Left renal cortex interstitium (tissue), 4 donors: ENCODE results near the gene UROC1. TPM values are rescaled to one million over a fixed set of nuclear protein-coding genes. Genes with fewer than 3 reads are reported as not detected.

Experiments used
- DNase-seq, 4 donors: peaks; one replicate each; pipeline ENCODE4 v3.0.0-alpha.2; 2013; ENCODE audit warnings: low read depth in 4 of 4, low spot score in 2 of 4, missing footprints in 1 of 4
- polyA plus RNA-seq, 4 donors: library from polyadenylated mRNA; unstranded; fragments of 120-200 nt; gene quantifications; one replicate each; pipeline ENCODE4 v1.2.1, GENCODE V29; 2013; ENCODE audit not compliant: insufficient read length in 4 of 4

UROC1 gene
- polyA plus RNA-seq, 4 donors = 0.13 to 0.27 (median 0.15) TPM

DNA sequence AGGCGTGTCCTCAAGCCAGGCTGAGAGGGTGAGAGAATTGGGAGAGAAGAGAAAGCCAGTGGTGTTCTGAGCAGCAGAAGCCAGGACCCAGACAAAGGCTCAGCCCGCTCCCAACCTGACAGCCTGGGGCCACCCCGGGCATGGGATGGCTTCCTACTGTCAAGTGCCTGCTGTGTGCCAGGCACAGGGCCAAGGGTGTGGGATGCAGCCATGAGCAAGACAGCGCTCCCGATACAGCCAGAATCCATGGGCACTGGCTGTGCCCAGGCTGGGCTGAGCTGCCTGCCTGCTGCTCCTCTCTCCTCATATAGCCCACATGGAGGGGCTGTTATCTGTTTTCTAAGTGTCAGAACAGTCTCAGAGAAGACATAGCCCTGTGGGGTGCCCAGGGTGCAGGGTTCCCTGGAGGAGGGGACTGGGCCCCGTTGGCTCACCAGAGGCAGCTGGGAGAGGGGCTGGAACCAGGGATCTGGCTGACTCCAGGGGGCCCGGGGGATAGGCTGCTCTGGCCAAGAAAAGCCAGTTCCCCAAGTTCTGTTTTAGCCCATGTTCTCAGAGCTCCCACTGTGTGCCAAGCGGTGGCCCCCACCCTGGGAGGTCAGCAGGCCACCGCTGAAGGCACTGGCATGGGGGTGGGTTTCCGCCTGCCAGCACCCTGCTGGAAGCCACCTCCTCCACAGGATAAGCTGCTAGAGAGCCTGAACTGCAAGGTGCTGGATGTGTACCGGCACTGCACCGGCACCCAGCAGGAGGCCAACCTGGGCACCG lies 83.9 kb downstream of the UROC1 start:
- DNase-seq = no peak

DNA sequence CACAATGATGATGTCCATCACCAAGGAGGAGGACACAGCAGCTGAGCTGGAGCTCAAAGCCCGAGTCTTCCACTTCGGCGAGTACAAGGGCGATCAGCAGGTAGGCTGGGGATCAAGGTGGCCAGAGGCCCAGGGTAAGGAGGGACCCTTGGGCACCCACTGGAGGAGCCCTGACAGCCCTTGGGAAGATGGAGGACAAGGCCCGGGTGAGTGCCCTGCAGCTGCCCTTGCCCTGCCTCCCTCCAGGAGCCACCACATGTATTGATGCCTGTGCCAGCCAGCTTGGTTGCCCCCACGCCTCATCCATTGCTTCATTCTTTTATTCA lies 84.5 kb downstream of the UROC1 start:
- DNase-seq = no peak

DNA sequence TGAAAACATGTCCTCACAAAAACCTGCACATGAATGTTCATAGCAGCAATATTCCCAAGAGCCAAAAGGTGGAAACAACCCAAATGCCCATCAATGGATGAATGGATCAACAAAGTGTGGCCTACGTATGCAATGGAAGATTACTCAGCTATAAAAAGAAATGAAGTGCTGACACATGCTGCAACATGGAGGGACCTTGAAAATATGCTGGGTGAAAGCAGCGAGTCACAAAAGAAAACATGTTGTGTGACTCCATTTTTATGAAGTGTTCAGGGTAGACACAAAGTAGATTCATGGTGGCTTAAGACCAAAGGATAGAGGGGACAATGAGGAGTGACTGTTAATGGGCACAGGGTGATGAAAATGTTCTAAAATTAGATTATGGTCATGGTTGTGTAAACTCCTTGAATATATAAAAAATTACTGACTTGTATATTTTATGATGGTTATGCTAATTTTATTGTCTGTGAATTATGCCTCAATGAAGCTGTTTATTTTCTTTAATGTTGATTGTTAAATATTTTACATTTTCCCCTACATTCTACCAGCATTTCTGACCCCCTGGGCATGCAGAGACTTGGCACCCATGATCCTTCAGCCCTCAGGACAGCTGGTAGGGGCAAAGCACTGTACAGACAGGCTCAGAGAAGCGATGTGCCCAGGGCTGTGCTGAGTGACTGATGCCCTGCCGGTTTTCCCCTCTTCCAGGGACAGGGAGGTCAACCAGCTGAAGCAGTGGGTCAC lies 85.0 kb downstream of the UROC1 start:
- DNase-seq = no peak

Other genes with a start within 250 kb of the UROC1 start
- 10 to 100 TPM in 3 of 4 donors, 1 to 10 TPM in 1; 8.8 to 16.8 (median 14.1) TPM for gene KLF15, start 160.4 kb downstream of the UROC1 start, polyA plus RNA-seq
- 1 to 10 TPM in 2 of 4 donors, under 1 TPM in 2; 0.40 to 3.0 (median 1.7) TPM for gene CFAP100, start 122.9 kb downstream of the UROC1 start, polyA plus RNA-seq
- 10 to 100 TPM; 29.3 to 47.3 (median 35.9) TPM for gene ZXDC, start 41.9 kb downstream of the UROC1 start, polyA plus RNA-seq
- gene CHST13, start 6.4 kb upstream of the UROC1 start, polyA plus RNA-seq = 1 to 10 TPM; 4.0 to 6.5 (median 5.2) TPM
- gene C3orf22, start 41.2 kb upstream of the UROC1 start, polyA plus RNA-seq = under 1 TPM in 2 of 4 donors, not detected in 2; 0.14 TPM
- gene TXNRD3, start 137.4 kb upstream of the UROC1 start, polyA plus RNA-seq = 10 to 100 TPM; 17.7 to 20.9 (median 18.1) TPM
- gene CHCHD6, start 186.5 kb upstream of the UROC1 start, polyA plus RNA-seq = 10 to 100 TPM; 16.9 to 24.7 (median 22.0) TPM